Ascending aorta (tissue), 2 donors: ENCODE data around the gene FERMT2. TPM values are rescaled to one million over a fixed set of nuclear protein-coding genes. Genes with fewer than 3 reads are reported as not detected.

ENCODE experiments used
- DNase-seq, 2 donors: peaks; one replicate each; pipeline ENCODE4 v3.0.0-alpha.2; 2019; ENCODE audit warnings: low spot score in 2 of 2
- H3K27ac ChIP-seq, 2 donors: fragments of 200-600 bp; sonication (generic); one replicate each; pipeline ENCODE4 v1.5.1; 2016 to 2017; ENCODE audit warnings: mild to moderate bottlenecking in 1 of 2
- H3K27me3 ChIP-seq: fragments of 200-600 bp; sonication (generic); one replicate; pipeline ENCODE4 v1.5.1; 2017
- H3K36me3 ChIP-seq, 2 donors: fragments of 200-600 bp; sonication (generic); one replicate each; pipeline ENCODE4 v1.5.1; 2016
- H3K4me1 ChIP-seq, 2 donors: fragments of 200-600 bp; sonication (generic); one replicate each; pipeline ENCODE4 v1.5.1; 2016 to 2017; ENCODE audit warnings: mild to moderate bottlenecking in 1 of 2
- H3K4me3 ChIP-seq, 2 donors: fragments of 200-600 bp; sonication (generic); one replicate each; pipeline ENCODE4 v1.5.1; 2016 to 2017; ENCODE audit warnings: mild to moderate bottlenecking in 1 of 2
- H3K9me3 ChIP-seq, 2 donors: fragments of 200-600 bp; sonication (generic); one replicate each; pipeline ENCODE4 v1.5.1; 2016
- intact Hi-C: fragments of 100-400 bp; cut with DNase I; formaldehyde crosslinking; loops from one replicate; pipeline ENCODE4 v1.15.1; 2023
- total RNA-seq: library from RNA; depleted of rRNA; stranded (reverse); fragments of >200 nt; gene quantifications from one replicate; pipeline ENCODE4 v1.1.0, GENCODE V29; 2016
- TF ChIP-seq, protein P1 (sequence below), 3 experiments: fragments of 200-600 bp in 2 of 3; fragments of 450-650 bp in 1 of 3; sonication (generic) in 2 of 3; IDR thresholded peaks; one replicate each; pipeline ENCODE4 v1.5.1; 2016 to 2019; ENCODE audit warnings: antibody characterized with exemption in 3 of 3, mild to moderate bottlenecking in 1 of 3, moderate library complexity in 1 of 3

The FERMT2 gene
- total RNA-seq, 1 donor from 2014 or later, result 101 TPM

- peaks cover 5 to 41% of the 10 kb centered on the region in 2 donors for H3K4me1 ChIP-seq
- no peak for DNase-seq
- intact Hi-C loops, result loop anchor here (2.0 to 10.0 kb wide), 8 partner anchors 23 to 1005 kb away; partner anchors contain the start of genes BMP4, DDHD1, ERO1A and GPR137C
Measured at GRCh38 chr14:52949711-52950409, 990 bp downstream of the FERMT2 start.

DNA sequence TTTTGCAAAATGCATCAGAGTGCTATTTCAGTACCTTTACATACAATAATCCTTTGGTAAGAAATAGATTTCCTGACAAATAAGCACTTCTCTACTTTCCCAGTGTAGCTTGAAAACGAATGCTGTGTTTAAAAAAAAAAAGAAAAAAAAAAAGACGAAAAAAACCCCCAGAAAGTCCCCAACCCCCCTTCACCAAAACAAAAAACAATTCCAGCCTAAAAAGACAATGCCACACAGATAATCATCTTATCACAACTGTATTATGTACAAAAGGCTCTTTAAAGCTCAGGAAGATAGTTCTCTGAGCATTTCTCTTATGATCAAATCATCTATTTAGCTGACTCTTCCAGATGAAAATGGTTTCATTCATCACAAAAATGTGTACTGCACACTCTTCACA lies 1.6 kb downstream of the FERMT2 start:
- Histone ChIP-seq H3K4me1 (peaks cover 5 to 39% of the 10 kb centered on the region in 2 donors), H3K4me3 (peak overlapping the region; percentile 87 to 100), H3K9me3 (no peaks in the 10 kb centered on the region), H3K36me3 (peaks cover 3 to 6% of the 10 kb centered on the region in 2 donors), H3K27me3 (no peaks in the 10 kb centered on the region), H3K27ac (peak overlapping the region; percentile 98)
- no peak for DNase-seq
- TF ChIP-seq, protein P1, sequence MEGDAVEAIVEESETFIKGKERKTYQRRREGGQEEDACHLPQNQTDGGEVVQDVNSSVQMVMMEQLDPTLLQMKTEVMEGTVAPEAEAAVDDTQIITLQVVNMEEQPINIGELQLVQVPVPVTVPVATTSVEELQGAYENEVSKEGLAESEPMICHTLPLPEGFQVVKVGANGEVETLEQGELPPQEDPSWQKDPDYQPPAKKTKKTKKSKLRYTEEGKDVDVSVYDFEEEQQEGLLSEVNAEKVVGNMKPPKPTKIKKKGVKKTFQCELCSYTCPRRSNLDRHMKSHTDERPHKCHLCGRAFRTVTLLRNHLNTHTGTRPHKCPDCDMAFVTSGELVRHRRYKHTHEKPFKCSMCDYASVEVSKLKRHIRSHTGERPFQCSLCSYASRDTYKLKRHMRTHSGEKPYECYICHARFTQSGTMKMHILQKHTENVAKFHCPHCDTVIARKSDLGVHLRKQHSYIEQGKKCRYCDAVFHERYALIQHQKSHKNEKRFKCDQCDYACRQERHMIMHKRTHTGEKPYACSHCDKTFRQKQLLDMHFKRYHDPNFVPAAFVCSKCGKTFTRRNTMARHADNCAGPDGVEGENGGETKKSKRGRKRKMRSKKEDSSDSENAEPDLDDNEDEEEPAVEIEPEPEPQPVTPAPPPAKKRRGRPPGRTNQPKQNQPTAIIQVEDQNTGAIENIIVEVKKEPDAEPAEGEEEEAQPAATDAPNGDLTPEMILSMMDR (IDR thresholded peaks at IDR 0.05), result no peak
- intact Hi-C loops, result loop anchor here (2.0 kb wide), 1 partner anchor 22 kb away; no protein-coding TSS in a partner anchor

More at GRCh38 chr14:52949711-52950409, 990 bp downstream of the FERMT2 start:
- H3K27me3 ChIP-seq, result no peaks in the 10 kb centered on the region
- H3K9me3 ChIP-seq, result no peaks in the 10 kb centered on the region
- H3K4me3 ChIP-seq, result peak overlapping the region; percentile 87 to 100
- H3K27ac ChIP-seq, result peak overlapping the region; percentile 98
- H3K36me3 ChIP-seq, result peaks cover 3 to 6% of the 10 kb centered on the region in 2 donors
- TF ChIP-seq, protein P1 (IDR thresholded peaks at IDR 0.05), result no peak

DNA sequence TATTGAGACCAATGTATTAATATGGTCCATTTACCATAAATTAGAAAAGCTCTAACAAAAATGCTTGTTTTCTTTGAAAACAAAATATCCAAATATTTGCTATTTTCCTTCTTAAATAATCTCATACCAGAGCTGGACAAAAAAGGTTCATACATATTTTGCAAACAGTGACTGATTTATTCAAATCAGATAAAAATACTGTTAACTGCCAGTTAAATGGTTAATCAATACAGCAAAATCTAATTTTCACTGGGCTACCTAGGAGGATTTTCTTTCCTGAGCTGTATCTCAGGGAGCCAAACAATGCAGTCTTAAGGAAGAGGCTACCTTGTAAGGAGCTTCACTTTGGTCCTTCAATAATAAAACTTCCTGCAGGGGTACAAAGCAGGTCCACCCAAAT lies 2.0 kb downstream of the FERMT2 start:
- no peak for DNase-seq
- TF ChIP-seq, protein P1 (IDR thresholded peaks at IDR 0.05), result no peak
- Histone ChIP-seq H3K9me3 (no peaks in the 10 kb centered on the region), H3K27me3 (no peaks in the 10 kb centered on the region), H3K27ac (peak overlapping the region; percentile 15 to 98), H3K4me1 (peaks cover 5 to 35% of the 10 kb centered on the region in 2 donors), H3K4me3 (peak overlapping the region; percentile 87 to 100), H3K36me3 (peaks cover 3 to 6% of the 10 kb centered on the region in 2 donors)
- intact Hi-C loops, result loop anchor here (2.0 kb wide), 1 partner anchor 22 kb away; no protein-coding TSS in a partner anchor

DNA sequence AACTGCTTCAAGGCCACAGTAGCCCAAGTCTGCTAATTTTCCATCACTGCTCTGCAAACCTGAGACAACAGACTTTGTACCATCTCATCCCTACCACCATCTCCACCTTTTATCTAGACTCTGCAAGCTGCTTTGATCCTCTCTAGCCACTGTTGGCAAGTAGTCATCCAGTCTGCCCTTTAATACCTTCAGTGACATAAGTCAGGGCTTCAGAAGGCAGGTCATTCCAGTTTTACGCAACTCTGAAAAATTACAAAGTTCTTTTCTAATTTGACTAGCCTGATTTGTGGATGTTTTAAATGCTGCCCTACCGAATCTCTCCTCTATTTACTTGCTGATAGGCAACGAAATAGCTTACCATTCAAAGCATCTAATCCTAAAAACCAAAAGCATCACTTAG lies 2.8 kb downstream of the FERMT2 start:
- Histone ChIP-seq H3K27me3 (no peaks in the 10 kb centered on the region), H3K9me3 (no peaks in the 10 kb centered on the region), H3K4me1 (peaks cover 5 to 31% of the 10 kb centered on the region in 2 donors), H3K4me3 (peak overlapping the region; percentile 87 to 100), H3K36me3 (peaks cover 3 to 6% of the 10 kb centered on the region in 2 donors), H3K27ac (peak overlapping the region; percentile 15 to 98)
- DNase-seq, result no peak
- intact Hi-C loops, result loop anchor here (2.0 kb wide), 1 partner anchor 21 kb away; no protein-coding TSS in a partner anchor
- TF ChIP-seq, protein P1 (IDR thresholded peaks at IDR 0.05), result no peak

GRCh38 chr14:52944254-52944653 lies 6.6 kb downstream of the FERMT2 start:
- H3K36me3 ChIP-seq, result peaks cover 0 to 6% of the 10 kb centered on the region in 2 donors
- H3K27me3 ChIP-seq, result no peaks in the 10 kb centered on the region
- TF ChIP-seq, protein P1 (IDR thresholded peaks at IDR 0.05), result no peak
- H3K4me3 ChIP-seq, result peak overlapping the region in 1 of 2 donors; percentile 26
- H3K4me1 ChIP-seq, result peaks cover 5 to 39% of the 10 kb centered on the region in 2 donors
- H3K27ac ChIP-seq, result no peak overlapping the region
- no peaks in the 10 kb centered on the region for H3K9me3 ChIP-seq
- intact Hi-C loops, result no loop called here
- no peak for DNase-seq
